OCI-M2 (cell line): ENCODE data around the gene KIAA0513.

Experiments used
- DNase-seq: peaks from one replicate; lab custom pipeline; 2025; ENCODE audit not compliant: unreplicated experiment; lab: John Stamatoyannopoulos, UW

KIAA0513 gene

GRCh38 chr16:85003725-85004586, 23.6 kb upstream of the KIAA0513 start:
- no peak for DNase-seq

- DNase-seq: no peak
These were observed 22.9 kb upstream of the KIAA0513 start for GRCh38 chr16:85004587-85005205.

GRCh38 chr16:85005285-85006069, 22.1 kb upstream of the KIAA0513 start:
- DNase-seq: no peak

DNA sequence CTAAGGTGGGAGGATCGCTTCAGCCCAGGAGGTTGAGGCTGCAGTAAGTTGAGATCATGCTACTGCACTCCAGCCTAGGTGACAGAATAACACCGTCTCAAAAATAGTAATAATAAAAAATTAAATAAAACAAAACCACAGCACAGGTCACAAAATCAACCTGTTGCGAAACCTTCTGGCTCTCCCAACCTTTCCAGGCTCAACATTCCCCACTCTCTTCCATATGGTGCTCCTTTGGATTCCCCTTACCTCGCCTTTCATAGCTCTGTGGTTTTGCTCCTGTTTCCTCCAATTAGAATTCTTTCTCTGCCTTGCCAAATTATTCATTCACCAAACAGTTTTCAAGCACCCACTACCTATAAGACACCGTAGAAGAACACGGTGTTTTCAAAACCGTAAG, 21.0 kb upstream of the KIAA0513 start:
- no peak for DNase-seq

DNA sequence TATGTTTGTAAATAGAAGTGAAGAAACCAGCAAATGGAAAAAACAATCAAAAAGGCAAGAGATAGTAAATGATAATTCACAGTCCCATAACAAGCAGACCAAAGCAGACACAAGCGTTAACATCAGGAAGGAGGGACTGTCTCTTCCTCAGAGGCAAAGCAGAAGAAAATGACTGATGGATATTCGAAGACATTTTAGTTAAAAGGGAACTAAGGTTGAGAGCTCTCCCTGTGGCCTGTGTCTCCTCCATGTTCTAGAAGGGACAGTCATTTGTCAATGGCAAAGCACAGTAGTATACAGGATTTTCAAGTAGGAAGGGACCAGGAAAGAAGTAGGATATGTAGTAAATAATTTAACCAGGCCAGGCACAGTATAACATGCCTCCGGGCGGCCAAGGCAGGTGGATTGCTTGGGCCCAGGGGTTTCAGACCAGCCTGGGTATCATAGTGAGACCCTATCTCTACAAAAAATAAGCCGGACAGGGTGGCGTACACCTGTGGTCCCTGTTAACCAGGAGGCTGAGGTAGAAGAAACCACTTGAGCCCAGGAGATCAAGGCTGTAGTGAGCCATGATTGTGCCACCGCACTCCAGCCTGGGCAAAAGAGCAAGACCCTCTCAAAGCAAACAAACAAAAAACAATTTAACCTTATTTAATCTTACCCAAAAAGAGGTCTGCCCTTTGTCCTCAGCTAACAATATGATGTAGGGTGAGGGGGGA, 19.9 kb upstream of the KIAA0513 start:
- DNase-seq: no peak

DNA sequence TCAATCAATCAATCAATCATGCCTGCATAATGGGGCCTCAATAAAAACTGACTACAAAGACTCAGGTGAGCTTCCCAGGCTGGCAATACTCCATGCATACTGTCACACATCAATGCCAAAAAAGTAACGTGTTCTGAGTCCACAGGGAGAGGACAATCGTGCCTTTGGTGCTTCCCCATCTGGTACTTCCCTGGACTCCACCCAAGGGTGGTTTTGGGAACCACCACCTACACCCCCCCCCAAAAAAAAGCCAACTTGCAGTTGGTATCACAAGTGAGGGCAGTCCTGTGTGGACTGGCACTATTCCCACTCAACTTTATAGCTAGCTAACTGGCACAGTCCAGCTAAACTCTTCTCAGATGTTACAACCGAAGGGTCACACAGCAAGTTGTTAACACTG, 19.3 kb upstream of the KIAA0513 start:
- DNase-seq: no peak

DNA sequence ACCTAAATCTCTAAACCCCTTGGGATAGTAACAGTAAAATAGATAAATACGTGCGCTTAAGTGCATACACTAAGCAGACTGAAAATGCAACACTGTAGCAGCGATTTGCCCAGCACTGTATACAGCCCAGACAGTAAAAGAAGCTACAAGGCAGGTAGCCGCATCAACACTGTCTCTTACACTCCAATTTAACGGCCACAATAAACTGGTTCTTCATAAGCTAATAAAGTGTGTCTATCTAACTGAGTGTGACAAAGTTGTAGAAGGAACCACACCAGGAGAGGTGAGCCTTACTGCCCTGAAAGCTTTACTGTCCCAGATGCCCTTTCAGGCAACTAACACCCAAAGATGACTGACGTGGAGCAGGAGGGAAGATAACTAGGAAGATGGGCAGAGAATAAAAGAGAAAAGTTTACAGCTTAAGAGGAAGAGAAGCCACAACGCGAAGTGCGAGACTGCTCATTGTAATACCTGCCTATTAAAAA, 17.1 kb upstream of the KIAA0513 start:
- no peak for DNase-seq

- no peak for DNase-seq
These were observed 16.4 kb upstream of the KIAA0513 start, which contains the start of gene ZDHHC7 for GRCh38 chr16:85010931-85011845. Gene ZDHHC7, minus strand, starts transcription at chr16:85011535. Its CDS starts 20,917 bp downstream, at chr16:84990618.

GRCh38 chr16:85011846-85012284, 15.7 kb upstream of the KIAA0513 start:
- DNase-seq: no peak

DNA sequence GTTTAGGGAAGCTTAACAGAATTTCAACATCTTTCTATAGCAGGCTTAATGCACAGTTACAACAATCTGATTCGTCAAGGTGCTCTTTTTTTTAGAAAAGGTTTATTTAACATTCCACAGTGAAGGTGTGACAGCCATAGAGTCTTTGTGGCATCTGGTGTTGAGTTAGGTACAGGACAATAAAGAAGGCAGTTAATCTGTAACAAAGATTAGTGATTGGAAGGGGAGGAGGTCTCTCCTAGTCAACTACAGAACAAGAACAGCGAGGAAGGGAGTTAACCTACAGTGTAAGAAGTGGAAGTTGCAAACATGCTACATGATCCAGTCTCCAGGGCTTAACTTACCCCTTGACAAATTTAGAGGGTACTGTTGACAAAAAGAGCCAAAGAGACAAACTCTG, 13.3 kb upstream of the KIAA0513 start:
- DNase-seq: no peak

- DNase-seq: no peak
These were observed 12.0 kb upstream of the KIAA0513 start for GRCh38 chr16:85015481-85016187.

DNA sequence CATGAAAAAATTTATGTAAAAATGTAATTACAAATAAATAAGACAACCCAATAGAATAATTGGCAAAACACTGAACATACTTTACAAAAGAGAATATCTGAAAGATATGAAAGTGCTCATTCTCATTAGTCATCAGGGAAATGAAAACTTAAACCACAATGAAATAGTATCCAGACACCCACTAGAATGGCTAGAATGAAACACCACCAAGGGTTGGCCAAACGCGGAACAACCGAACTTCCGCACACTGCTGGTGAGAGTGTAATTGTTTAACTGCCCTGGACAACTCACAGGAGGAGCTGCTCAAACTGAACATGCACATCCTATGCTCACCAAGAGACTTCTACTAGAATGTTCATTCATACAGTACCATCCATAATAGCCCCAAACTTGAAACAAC, 10.4 kb upstream of the KIAA0513 start:
- no peak for DNase-seq

- no peak for DNase-seq
These were observed 10.0 kb upstream of the KIAA0513 start for GRCh38 chr16:85017633-85018032.

GRCh38 chr16:85018529-85019236, 8.9 kb upstream of the KIAA0513 start:
- DNase-seq: no peak

GRCh38 chr16:85019659-85020245, 7.8 kb upstream of the KIAA0513 start:
- DNase-seq: no peak

GRCh38 chr16:85025781-85026653, 1.6 kb upstream of the KIAA0513 start:
- DNase-seq: no peak

GRCh38 chr16:85026703-85027102, 892 bp upstream of the KIAA0513 start:
- DNase-seq: no peak
